B cell (primary cell): ENCODE measurements around the gene ZBTB7A. TPM values are rescaled to one million over a fixed set of nuclear protein-coding genes. Genes with fewer than 3 reads are reported as not detected.

Source experiments
- ATAC-seq: fragments of 200-7000 bp; cut with Tn5 transposase; one replicate; pipeline ENCODE4 v1.10.0; 2021; ENCODE audit warnings: low read depth, mild to moderate bottlenecking, moderate number of reproducible peaks, moderate library complexity
- CTCF ChIA-PET: fragments of 350-600 bp; sonication (Branson Sonifier 250); formaldehyde crosslinking; loops from one replicate; lab custom pipeline; 2021; ENCODE audit warnings: antibody characterized with exemption, inconsistent platforms; lab: Charles Lee
- POLR2A ChIA-PET: fragments of 350-600 bp; sonication (Branson Sonifier 250); formaldehyde crosslinking; loops from one replicate; lab custom pipeline; 2021; ENCODE audit warnings: antibody characterized with exemption; lab: Charles Lee
- DNase-seq: peaks from one replicate; pipeline ENCODE4 v3.0.0; 2013
- H2AFZ ChIP-seq: 2 replicates; pipeline ENCODE4 v1.6.1; 2012; ENCODE audit warnings: mild to moderate bottlenecking, low read depth, low read length; ENCODE audit not compliant: insufficient read depth, poor library complexity, severe bottlenecking
- H3K27ac ChIP-seq, 2 donors: 1 replicate in 1 of 2; 2 replicates in 1 of 2; pipeline ENCODE4 v1.5.1; 2012 to 2013; ENCODE audit warnings: low read length in 2 of 2, mild to moderate bottlenecking in 2 of 2, moderate library complexity in 1 of 2
- H3K27me3 ChIP-seq, 4 experiments: fragments of 200-600 bp in 1 of 4; sonication (generic) in 1 of 4; replicated peaks in 1 of 4; 1 replicate in 2 of 4; 2 replicates in 2 of 4; pipeline versions ENCODE4 v1.6.1 to v1.7.0; 2013 to 2016; ENCODE audit warnings: low read length in 3 of 4, mild to moderate bottlenecking in 2 of 4, mixed read lengths in 1 of 4, moderate library complexity in 1 of 4; ENCODE audit not compliant: insufficient read depth in 4 of 4, control insufficient read depth in 3 of 4; ENCODE audit errors: control extremely low read depth in 1 of 4
- H3K36me3 ChIP-seq, 2 experiments: replicated peaks in 1 of 2; 1 replicate in 1 of 2; 2 replicates in 1 of 2; pipeline versions ENCODE4 v1.6.1 to v1.7.1; 2013; ENCODE audit warnings: low read length in 1 of 2; ENCODE audit not compliant: insufficient read depth in 2 of 2, control insufficient read depth in 1 of 2; ENCODE audit errors: control extremely low read depth in 1 of 2, extremely low read depth in 1 of 2
- H3K4me1 ChIP-seq, 2 donors: fragments of 200-600 bp in 1 of 2; sonication (generic) in 1 of 2; 1 replicate in 1 of 2; 2 replicates in 1 of 2; pipeline versions ENCODE4 v1.5.1 to v1.6.1; 2013 to 2017; ENCODE audit warnings: low read length in 2 of 2; ENCODE audit not compliant: control insufficient read depth in 2 of 2, insufficient read depth in 2 of 2
- H3K4me2 ChIP-seq: replicated peaks from 2 replicates; pipeline ENCODE3; 2012; ENCODE audit warnings: mild to moderate bottlenecking, low read depth, low read length; ENCODE audit not compliant: poor library complexity, severe bottlenecking
- H3K4me3 ChIP-seq, 5 experiments: fragments of 200-600 bp in 1 of 5; sonication (generic) in 1 of 5; 1 replicate in 3 of 5; 2 replicates in 2 of 5; pipeline versions ENCODE4 v1.5.1 to v1.7.0; 2011 to 2016; ENCODE audit warnings: low read length in 4 of 5, mild to moderate bottlenecking in 4 of 5, low read depth in 2 of 5, control low read depth in 1 of 5, moderate library complexity in 1 of 5; ENCODE audit not compliant: insufficient read depth in 1 of 5; ENCODE audit errors: control extremely low read depth in 1 of 5, extremely low read depth in 1 of 5
- H3K79me2 ChIP-seq: fragments of 200-600 bp; sonication (generic); one replicate; pipeline ENCODE4 v1.6.0; 2016; ENCODE audit warnings: low read length; ENCODE audit not compliant: control insufficient read depth, insufficient read depth
- H3K9ac ChIP-seq: fragments of 200-600 bp; sonication (generic); 2 replicates; pipeline ENCODE4 v1.6.1; 2017; ENCODE audit warnings: mild to moderate bottlenecking, low read length, moderate library complexity
- H3K9me3 ChIP-seq, 3 donors: one replicate each; pipeline versions ENCODE4 v1.6.1 to v1.7.1; 2013; ENCODE audit warnings: low read length in 2 of 3; ENCODE audit not compliant: control insufficient read depth in 2 of 3, insufficient read depth in 1 of 3; ENCODE audit errors: control extremely low read depth in 1 of 3
- H4K20me1 ChIP-seq: 2 replicates; pipeline ENCODE4 v1.6.0; 2012; ENCODE audit warnings: mild to moderate bottlenecking, low read length; ENCODE audit not compliant: insufficient read depth, control insufficient read depth, poor library complexity, severe bottlenecking
- H3K27ac Mint-ChIP-seq: one replicate; pipeline ENCODE4 v1.8.0; 2021; ENCODE audit warnings: mixed read lengths
- H3K27me3 Mint-ChIP-seq: one replicate; pipeline ENCODE4 v1.8.0; 2021; ENCODE audit warnings: mixed read lengths
- H3K4me1 Mint-ChIP-seq: one replicate; pipeline ENCODE4 v1.8.0; 2021; ENCODE audit warnings: mixed read lengths
- H3K4me3 Mint-ChIP-seq: one replicate; pipeline ENCODE4 v1.8.0; 2021; ENCODE audit warnings: mixed read lengths
- H3K9me3 Mint-ChIP-seq: one replicate; pipeline ENCODE4 v1.8.0; 2022; ENCODE audit warnings: mixed read lengths; ENCODE audit not compliant: insufficient read depth
- EZH2 ChIP-seq: IDR thresholded peaks from 2 replicates; pipeline ENCODE4 v1.6.1; 2012; ENCODE audit warnings: borderline replicate concordance, low read depth, mild to moderate bottlenecking, moderate library complexity, low read length; ENCODE audit not compliant: insufficient read depth, poor library complexity, severe bottlenecking
- WGBS: methylation state at CpG from one replicate; pipeline ENCODE4 v1.1.5; 2013; ENCODE audit warnings: missing lambda C conversion rate; ENCODE audit not compliant: insufficient coverage; 5-methylcytosine and 5-hydroxymethylcytosine counted together
- intact Hi-C: fragments of 100-400 bp; cut with micrococcal nuclease; formaldehyde crosslinking; loops from one replicate; pipeline ENCODE4 v1.10.0; 2022
- polyA plus RNA-seq: library from polyadenylated mRNA; depleted of rRNA; stranded (reverse); fragments of >200 nt; gene quantifications from 2 replicates; pipeline ENCODE4 v1.2.3, GENCODE V29; 2012
- total RNA-seq, 2 donors: library from RNA; stranded (reverse); fragments of 120-200 nt in 1 of 2; gene quantifications; 1 replicate in 1 of 2; 2 replicates in 1 of 2; pipeline versions ENCODE4 v1.2.3 to v1.2.4, GENCODE V29; 2013 to 2022
- TF ChIP-seq, protein P1 (sequence below): fragments of 200-600 bp; IDR thresholded peaks from one replicate; pipeline ENCODE4 v1.8.0; 2022; ENCODE audit warnings: antibody characterized with exemption, mild to moderate bottlenecking

The ZBTB7A gene
- total and polyA plus RNA-seq, 2 donors (not counting 1 experiment from before 2014, with no cell fraction given) = 24.8 to 62.6 TPM

DNA sequence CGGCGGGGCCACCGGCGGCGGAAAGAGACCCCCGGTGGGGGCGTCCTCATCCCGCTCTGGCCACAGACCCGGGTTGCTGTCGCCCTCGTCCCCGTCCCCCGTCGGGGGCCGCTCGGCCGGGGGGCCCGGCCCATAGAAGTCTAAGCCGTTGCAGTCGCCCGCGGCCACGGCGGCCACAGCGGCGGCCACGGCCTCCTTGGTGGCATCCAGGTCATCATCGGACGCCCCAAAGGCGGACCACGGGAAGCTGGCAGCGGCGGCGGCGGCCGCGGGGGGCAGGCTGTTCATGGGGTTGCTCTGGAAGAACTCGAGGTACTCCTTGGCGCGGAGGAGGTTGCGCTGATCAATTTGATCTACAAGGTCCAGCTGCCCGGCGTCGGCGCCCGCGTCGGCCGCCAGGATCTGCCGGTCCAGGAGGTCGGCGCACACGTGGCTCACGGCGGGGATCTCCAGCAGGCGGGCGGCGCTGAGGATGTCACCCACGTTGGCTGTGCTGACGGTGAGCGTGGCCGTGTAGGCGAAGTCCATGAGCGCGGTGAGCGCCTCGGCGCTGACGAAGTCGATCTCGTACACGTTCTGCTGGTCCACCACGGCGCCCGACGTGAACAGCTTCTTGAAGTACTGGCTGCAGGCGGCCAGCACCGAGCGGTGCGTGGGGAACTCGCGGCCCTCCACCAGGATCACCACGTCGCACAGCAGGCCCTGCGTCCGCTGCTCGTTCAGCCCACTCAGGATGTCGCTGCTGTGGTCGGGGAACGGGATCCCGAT lies 12.1 kb downstream of the ZBTB7A start:
- Histone ChIP-seq H3K4me3 (no peak overlapping the region), H3K4me1 (peaks cover 5 to 26% of the 10 kb centered on the region in 2 donors), H3K27ac (no peak overlapping the region), H3K9ac (no peak overlapping the region), H3K27me3 (no peaks in the 10 kb centered on the region), H3K4me2 (no peak overlapping the region), H3K9me3 (peaks cover 0 to 8% (median 0%) of the 10 kb centered on the region in 3 donors), H3K36me3 (peaks cover 0 to 42% of the 10 kb centered on the region in 2 experiments), H4K20me1 (peaks cover 97% of the 10 kb centered on the region), H3K79me2 (peaks cover 99% of the 10 kb centered on the region), H2AFZ (no peak overlapping the region)
- ATAC-seq (no peak), DNase-seq (no peak)
- H3K27me3 Mint-ChIP-seq = no peaks in the 10 kb centered on the region
- H3K4me3 Mint-ChIP-seq = no peak overlapping the region
- no peak overlapping the region for H3K27ac Mint-ChIP-seq
- no peaks in the 10 kb centered on the region for H3K9me3 Mint-ChIP-seq
- 97% methylated on average over 83 of the region's 91 CpGs for WGBS
- no peak for TF ChIP-seq EZH2
- TF ChIP-seq, protein P1, sequence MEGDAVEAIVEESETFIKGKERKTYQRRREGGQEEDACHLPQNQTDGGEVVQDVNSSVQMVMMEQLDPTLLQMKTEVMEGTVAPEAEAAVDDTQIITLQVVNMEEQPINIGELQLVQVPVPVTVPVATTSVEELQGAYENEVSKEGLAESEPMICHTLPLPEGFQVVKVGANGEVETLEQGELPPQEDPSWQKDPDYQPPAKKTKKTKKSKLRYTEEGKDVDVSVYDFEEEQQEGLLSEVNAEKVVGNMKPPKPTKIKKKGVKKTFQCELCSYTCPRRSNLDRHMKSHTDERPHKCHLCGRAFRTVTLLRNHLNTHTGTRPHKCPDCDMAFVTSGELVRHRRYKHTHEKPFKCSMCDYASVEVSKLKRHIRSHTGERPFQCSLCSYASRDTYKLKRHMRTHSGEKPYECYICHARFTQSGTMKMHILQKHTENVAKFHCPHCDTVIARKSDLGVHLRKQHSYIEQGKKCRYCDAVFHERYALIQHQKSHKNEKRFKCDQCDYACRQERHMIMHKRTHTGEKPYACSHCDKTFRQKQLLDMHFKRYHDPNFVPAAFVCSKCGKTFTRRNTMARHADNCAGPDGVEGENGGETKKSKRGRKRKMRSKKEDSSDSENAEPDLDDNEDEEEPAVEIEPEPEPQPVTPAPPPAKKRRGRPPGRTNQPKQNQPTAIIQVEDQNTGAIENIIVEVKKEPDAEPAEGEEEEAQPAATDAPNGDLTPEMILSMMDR = no peak
- H3K4me1 Mint-ChIP-seq = peaks cover 42% of the 10 kb centered on the region
- CTCF ChIA-PET = no interaction called here
- POLR2A ChIA-PET = no interaction called here
- intact Hi-C loops = no loop called here
